HepG2 (cell line): ENCODE measurements around the gene TPRA1. TPM values are rescaled to one million over a fixed set of nuclear protein-coding genes. Genes with fewer than 3 reads are reported as not detected.

Source experiments
- ARHGAP35 ChIP-seq: sonication (generic); formaldehyde crosslinking; IDR thresholded peaks from 2 replicates; pipeline ENCODE4 v1.9.0; 2022; ENCODE audit warnings: mild to moderate bottlenecking, inconsistent platforms, moderate library complexity, missing genetic modification reagents, borderline replicate concordance
- BHLHE40 ChIP-seq: IDR thresholded peaks from 2 replicates; pipeline ENCODE4 v1.6.1; 2011; ENCODE audit warnings: low read length, improper control_type of control experiment
- CENPX ChIP-seq: sonication (generic); formaldehyde crosslinking; IDR thresholded peaks from 2 replicates; pipeline ENCODE4 v1.9.0; 2021; ENCODE audit warnings: mild to moderate bottlenecking, missing genetic modification reagents, moderate library complexity
- DDIT3 ChIP-seq: sonication (generic); formaldehyde crosslinking; IDR thresholded peaks from 2 replicates; pipeline ENCODE4 v1.4.0; 2020; ENCODE audit warnings: mild to moderate bottlenecking, missing genetic modification reagents
- DMTF1 ChIP-seq: sonication (generic); formaldehyde crosslinking; IDR thresholded peaks from 2 replicates; pipeline ENCODE4 v1.4.0; 2020; ENCODE audit warnings: mild to moderate bottlenecking, missing genetic modification reagents
- GPN1 ChIP-seq: sonication (generic); formaldehyde crosslinking; IDR thresholded peaks from 2 replicates; pipeline ENCODE4 v1.5.1; 2020; ENCODE audit warnings: missing genetic modification reagents, borderline replicate concordance
- HMG20A ChIP-seq: IDR thresholded peaks from 2 replicates; pipeline ENCODE4 v1.6.1; 2016; ENCODE audit warnings: borderline replicate concordance
- PBX3 ChIP-seq: sonication (generic); formaldehyde crosslinking; IDR thresholded peaks from 2 replicates; pipeline ENCODE4 v1.8.1; 2023; ENCODE audit warnings: missing genetic modification reagents, inconsistent platforms, borderline replicate concordance
- SRSF9 ChIP-seq: fragments of 200-400 bp; formaldehyde crosslinking; IDR thresholded peaks from 2 replicates; pipeline ENCODE4 v1.6.1; 2018; ENCODE audit warnings: borderline replicate concordance, mild to moderate bottlenecking, low read depth, low read length; ENCODE audit not compliant: insufficient read depth, poor library complexity, severe bottlenecking
- SUZ12 ChIP-seq: fragments of 150-350 bp; IDR thresholded peaks from 2 replicates; pipeline ENCODE4 v1.6.1; 2014; ENCODE audit warnings: low read depth, low read length
- XRCC5 ChIP-seq: fragments of 200-400 bp; formaldehyde crosslinking; optimal IDR thresholded peaks from 2 replicates; pipeline ENCODE3; 2017; ENCODE audit warnings: mild to moderate bottlenecking, low read length
- ZFP37 ChIP-seq: sonication (generic); formaldehyde crosslinking; IDR thresholded peaks from 2 replicates; pipeline ENCODE4 v1.4.0; 2020; ENCODE audit warnings: missing genetic modification reagents, borderline replicate concordance
- ZNF318 ChIP-seq: sonication (generic); formaldehyde crosslinking; IDR thresholded peaks from 2 replicates; pipeline ENCODE4 v1.4.0; 2020; ENCODE audit warnings: mild to moderate bottlenecking, missing genetic modification reagents
- ZNF576 ChIP-seq: sonication (generic); formaldehyde crosslinking; IDR thresholded peaks from 2 replicates; pipeline ENCODE4 v1.4.0; 2020; ENCODE audit warnings: mild to moderate bottlenecking, missing genetic modification reagents
- ZNF749 ChIP-seq: sonication (generic); formaldehyde crosslinking; IDR thresholded peaks from 2 replicates; pipeline ENCODE4 v1.8.0; 2022; ENCODE audit warnings: mild to moderate bottlenecking, missing genetic modification reagents, moderate library complexity, borderline replicate concordance
- ZNF761 ChIP-seq: sonication (generic); formaldehyde crosslinking; conservative IDR thresholded peaks from 2 replicates; pipeline ENCODE4 v1.4.0; 2020; ENCODE audit warnings: mild to moderate bottlenecking, missing genetic modification reagents
- polyA plus RNA-seq, 8 experiments: library from polyadenylated mRNA; depleted of rRNA in 3 of 8; stranded (reverse) in 7 of 8; unstranded in 1 of 8; fragments of >200 nt; fragmentation: Illumina TruSeq in 4 of 8; extraction: Trizol in 4 of 8; gene quantifications; 2 replicates each; pipeline versions ENCODE4 v1.2.1 to v1.2.3, GENCODE V29; 2011 to 2016; ENCODE audit warnings: low read depth in 4 of 8, missing spikeins in 1 of 8, mixed read lengths in 1 of 8; ENCODE audit not compliant: insufficient read depth in 1 of 8
- total RNA-seq, 5 experiments: library from RNA; depleted of rRNA; stranded (reverse); fragments of >200 nt; fragmentation: Illumina TruSeq; extraction: Trizol; gene quantifications; 2 replicates each; pipeline ENCODE4 v1.2.3, GENCODE V29; 2016; ENCODE audit warnings: low read depth in 1 of 5

The TPRA1 gene
- total and polyA plus RNA-seq, 2 of the 13 experiments (the other 11 are each of a cell fraction or from before 2014, with no cell fraction given), result 25.4 to 25.8 TPM

GRCh38 chr3:127590593-127591465 is at the start of gene TPRA1 (continued):
- TF ChIP-seq DMTF1 (CRISPR knock-in tag) (no peak), SRSF9 (no peak), XRCC5 (no peak), ARHGAP35 (CRISPR knock-in tag) (no peak), SUZ12 (no peak), ZNF576 (CRISPR knock-in tag) (no peak), DDIT3 (CRISPR knock-in tag) (no peak), CENPX (no peak), PBX3 (CRISPR knock-in tag) (no peak), GPN1 (CRISPR knock-in tag) (no peak), ZNF749 (CRISPR knock-in tag) (0 out of 2 replicates have a peak, but pooled peaks have one; percentile 39), BHLHE40 (peak; percentile 94), ZNF761 (no peak), HMG20A (no peak), ZFP37 (CRISPR knock-in tag) (0 out of 2 replicates have a peak, but pooled peaks have one; percentile 18), ZNF318 (CRISPR knock-in tag) (no peak)
